ENCODE measurements around the gene OSBPL2. TPM values are rescaled to one million over a fixed set of nuclear protein-coding genes. Genes with fewer than 3 reads are reported as not detected.

OSBPL2 gene
- total RNA-seq, 4 donors from 2014 or later = 23.1 to 31.6 (median 27.1) TPM

DNA sequence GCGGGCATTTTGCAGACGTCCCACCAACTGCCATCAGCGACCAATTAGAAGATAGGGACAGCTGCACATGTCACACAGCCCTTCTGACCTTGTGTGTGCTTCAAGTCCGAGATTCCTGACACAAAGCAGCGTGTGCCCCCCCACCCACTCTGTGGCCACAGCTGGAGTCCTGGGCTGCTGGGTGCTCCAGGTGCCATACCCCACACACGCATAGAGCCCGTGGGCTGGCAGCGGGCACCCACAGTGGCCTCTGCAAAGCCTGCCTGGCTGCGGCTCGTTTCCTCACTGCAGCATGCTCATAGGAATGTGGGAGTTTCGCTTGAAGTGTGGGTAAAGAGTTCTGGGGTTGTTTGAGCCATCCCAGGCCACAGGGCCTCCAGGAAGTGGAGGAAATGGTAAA is 62.0 kb downstream of the OSBPL2 start:
- H3K4me1 ChIP-seq = peaks cover 4 to 26% (median 17%) of the 10 kb centered on the region in 4 donors
- no peak for DNase-seq (ENCODE audit: low spot score in 2 of 2)
- WGBS, 2 donors = 68 to 76% methylated on average over 11 of the region's 11 CpGs
- no peak overlapping the region for H3K27ac ChIP-seq
- TF ChIP-seq POLR2A (IDR thresholded peaks at IDR 0.05) = no peak
- TF ChIP-seq, protein P1, sequence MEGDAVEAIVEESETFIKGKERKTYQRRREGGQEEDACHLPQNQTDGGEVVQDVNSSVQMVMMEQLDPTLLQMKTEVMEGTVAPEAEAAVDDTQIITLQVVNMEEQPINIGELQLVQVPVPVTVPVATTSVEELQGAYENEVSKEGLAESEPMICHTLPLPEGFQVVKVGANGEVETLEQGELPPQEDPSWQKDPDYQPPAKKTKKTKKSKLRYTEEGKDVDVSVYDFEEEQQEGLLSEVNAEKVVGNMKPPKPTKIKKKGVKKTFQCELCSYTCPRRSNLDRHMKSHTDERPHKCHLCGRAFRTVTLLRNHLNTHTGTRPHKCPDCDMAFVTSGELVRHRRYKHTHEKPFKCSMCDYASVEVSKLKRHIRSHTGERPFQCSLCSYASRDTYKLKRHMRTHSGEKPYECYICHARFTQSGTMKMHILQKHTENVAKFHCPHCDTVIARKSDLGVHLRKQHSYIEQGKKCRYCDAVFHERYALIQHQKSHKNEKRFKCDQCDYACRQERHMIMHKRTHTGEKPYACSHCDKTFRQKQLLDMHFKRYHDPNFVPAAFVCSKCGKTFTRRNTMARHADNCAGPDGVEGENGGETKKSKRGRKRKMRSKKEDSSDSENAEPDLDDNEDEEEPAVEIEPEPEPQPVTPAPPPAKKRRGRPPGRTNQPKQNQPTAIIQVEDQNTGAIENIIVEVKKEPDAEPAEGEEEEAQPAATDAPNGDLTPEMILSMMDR (IDR thresholded peaks at IDR 0.05) = no peak
- TF ChIP-seq EP300 (IDR thresholded peaks at IDR 0.05) = no peak
- H3K36me3 ChIP-seq = peaks cover 0 to 47% (median 0%) of the 10 kb centered on the region in 3 donors
- no peaks in the 10 kb centered on the region for H3K27me3 ChIP-seq
- no peak overlapping the region for H3K4me3 ChIP-seq
- no peaks in the 10 kb centered on the region for H3K9me3 ChIP-seq

DNA sequence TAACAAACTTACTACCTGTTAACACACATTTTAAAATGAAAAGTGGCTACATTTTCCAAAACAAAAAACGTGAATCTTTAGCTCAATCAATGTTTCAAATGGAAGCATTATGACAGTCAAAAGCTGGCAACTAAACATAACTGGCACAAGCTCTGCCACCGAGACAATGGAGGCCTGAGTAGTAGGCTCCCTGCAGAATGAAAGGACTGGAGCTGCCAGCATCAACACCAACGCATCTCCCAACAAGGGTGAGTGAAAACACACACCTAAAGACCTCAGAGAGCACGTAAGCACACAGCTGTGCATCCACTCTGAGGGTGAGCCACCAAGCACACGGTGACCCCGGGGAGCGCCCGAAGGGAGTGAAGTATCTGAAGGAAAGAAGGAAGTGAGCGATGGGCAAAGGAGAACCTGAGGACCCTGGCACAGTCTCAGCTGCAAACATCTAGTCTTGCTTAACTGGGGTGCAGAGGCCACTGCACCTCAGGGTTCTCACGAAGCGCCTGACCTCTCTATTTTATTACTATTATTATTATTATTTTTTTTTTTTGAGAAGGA is 62.9 kb downstream of the OSBPL2 start:
- DNase-seq (ENCODE audit: low spot score in 2 of 2) = no peak
- peaks cover 0 to 47% (median 3%) of the 10 kb centered on the region in 3 donors for H3K36me3 ChIP-seq
- no peak for TF ChIP-seq EP300 (IDR thresholded peaks at IDR 0.05)
- TF ChIP-seq, protein P1 (IDR thresholded peaks at IDR 0.05) = no peak
- no peak for TF ChIP-seq POLR2A (IDR thresholded peaks at IDR 0.05)
- H3K27ac ChIP-seq = peak overlapping the region in 2 of 4 donors; percentile 99
- H3K9me3 ChIP-seq = no peaks in the 10 kb centered on the region
- 75 to 77% methylated on average over 11 of the region's 11 CpGs for WGBS, 2 donors
- no peaks in the 10 kb centered on the region for H3K27me3 ChIP-seq
- peaks cover 4 to 34% (median 18%) of the 10 kb centered on the region in 4 donors for H3K4me1 ChIP-seq
- peak overlapping the region in 1 of 4 donors; percentile 89 for H3K4me3 ChIP-seq

DNA sequence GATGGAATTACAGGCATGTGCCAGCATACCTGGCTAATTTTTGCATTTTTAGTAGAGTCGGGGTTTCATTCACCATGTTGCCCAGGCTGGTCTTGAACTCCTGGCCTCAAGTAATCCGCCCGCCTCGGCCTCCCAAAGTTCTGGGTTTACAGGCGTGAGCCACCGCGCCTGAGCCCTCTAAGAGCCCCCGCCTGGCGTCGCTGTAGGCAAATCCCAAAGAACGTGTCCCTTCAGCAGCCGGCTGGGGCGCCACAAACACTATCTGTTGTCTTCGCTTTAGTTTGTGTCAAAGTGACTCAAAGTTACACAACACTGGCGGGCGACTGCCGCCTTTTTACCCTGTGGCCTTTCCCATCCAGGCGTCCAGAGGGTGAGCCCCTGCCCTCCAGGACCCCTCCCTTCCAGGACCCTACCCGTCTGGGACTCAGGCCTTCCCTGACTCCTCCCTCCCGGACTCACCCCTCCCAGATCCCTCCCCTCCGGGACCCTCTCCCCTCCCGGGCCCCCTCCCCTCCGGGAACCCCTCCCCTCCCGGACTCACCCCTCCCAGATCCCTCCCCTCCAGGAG is 63.5 kb downstream of the OSBPL2 start:
- Histone ChIP-seq H3K4me1 (peaks cover 4 to 37% (median 18%) of the 10 kb centered on the region in 4 donors), H3K4me3 (peak overlapping the region; percentile 51 to 89 (median 62)), H3K36me3 (peaks cover 0 to 47% (median 10%) of the 10 kb centered on the region in 3 donors), H3K9me3 (no peaks in the 10 kb centered on the region), H3K27ac (peak overlapping the region; percentile 96 to 99 (median 98)), H3K27me3 (no peaks in the 10 kb centered on the region)
- peak; percentile 89 to 91 for DNase-seq (ENCODE audit: low spot score in 2 of 2)
- TF ChIP-seq, protein P1 (IDR thresholded peaks at IDR 0.05) = peak; percentile 78 to 95 (median 91)
- TF ChIP-seq POLR2A (IDR thresholded peaks at IDR 0.05) = peak in 1 of 2 donors; percentile 28
- TF ChIP-seq EP300 (IDR thresholded peaks at IDR 0.05) = peak; percentile 34 to 77
- 5 to 8% methylated on average over 24 of the region's 24 CpGs for WGBS, 2 donors

DNA sequence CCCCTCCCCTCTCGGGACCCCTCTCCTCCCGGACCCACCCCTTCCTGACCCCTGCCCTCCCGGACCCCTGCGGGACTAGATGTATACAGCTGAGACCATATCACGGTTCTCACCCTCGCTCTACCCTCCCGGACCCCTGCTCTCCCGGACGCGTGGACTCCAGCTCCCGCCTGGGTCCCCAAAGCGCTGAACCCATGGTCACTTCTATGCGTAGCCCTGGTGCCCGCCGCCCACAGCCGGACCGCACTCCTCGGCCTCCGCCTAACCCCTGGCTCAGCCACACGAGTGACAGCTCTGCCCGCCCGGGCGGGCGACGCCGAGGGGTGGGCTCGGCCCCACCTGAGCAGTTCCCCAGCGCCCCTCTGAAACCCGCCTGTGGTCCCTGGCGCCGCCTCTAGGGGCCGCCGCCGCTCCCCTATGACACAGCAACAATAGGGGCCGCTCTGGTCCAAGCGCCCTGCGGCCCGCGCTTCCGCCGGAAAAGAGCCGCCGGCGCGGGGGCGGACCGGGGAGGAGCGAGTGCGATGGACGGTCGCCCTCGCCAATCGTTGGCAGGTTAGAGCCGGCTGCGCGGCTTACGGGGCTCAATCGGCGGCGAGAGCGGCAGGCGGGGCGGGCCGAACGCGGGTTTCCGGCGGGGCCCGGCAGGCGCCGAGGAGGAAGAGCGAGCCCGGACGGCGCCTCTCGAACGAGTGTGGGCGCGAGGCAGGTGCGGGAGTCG is 64.2 kb downstream of the OSBPL2 start, which contains the start of gene ADRM1:
ADRM1 (plus strand) TSS at position 657 of the 721 bp plus-strand sequence. CDS start 572 bp downstream, outside the sequence.
- peaks cover under 1 to 48% (median 14%) of the 10 kb centered on the region in 3 donors for H3K36me3 ChIP-seq
- H3K4me1 ChIP-seq = peaks cover 4 to 43% (median 18%) of the 10 kb centered on the region in 4 donors
- no peaks in the 10 kb centered on the region for H3K9me3 ChIP-seq
- peak within 1 kb of the TSS; percentile 56 to 89 (median 76) for H3K4me3 ChIP-seq
- TF ChIP-seq POLR2A (IDR thresholded peaks at IDR 0.05) (peak in 1 of 2 donors; percentile 66), EP300 (IDR thresholded peaks at IDR 0.05) (peak; percentile 80 to 91)
- TF ChIP-seq, protein P1 (IDR thresholded peaks at IDR 0.05) = peak; percentile 94 to 99 (median 99)
- H3K27ac ChIP-seq = peak within 1 kb of the TSS; percentile 96 to 99 (median 98)
- DNase-seq (ENCODE audit: low spot score in 2 of 2) = peak; percentile 91 to 93
- H3K27me3 ChIP-seq = no peaks in the 10 kb centered on the region
- WGBS, 2 donors = 0% methylated on average over 16 to 45 of the region's 81 CpGs
